Testis (tissue), 2 donors: Measurements from ENCODE around the gene DNAJB14.

Experiments
- POLR2A ChIP-seq: fragments of 450-650 bp; IDR thresholded peaks from one replicate; pipeline ENCODE4 v1.6.1; 2017; ENCODE audit warnings: antibody characterized with exemption, mild to moderate bottlenecking, moderate library complexity
- TF ChIP-seq, protein P1 (sequence below), 3 experiments: fragments of 450-650 bp in 2 of 3; fragments of 200-600 bp in 1 of 3; sonication (generic) in 1 of 3; IDR thresholded peaks; one replicate each; pipeline ENCODE4 v1.5.1; 2016 to 2019; ENCODE audit warnings: antibody characterized with exemption in 3 of 3, mild to moderate bottlenecking in 2 of 3, moderate library complexity in 1 of 3

DNA sequence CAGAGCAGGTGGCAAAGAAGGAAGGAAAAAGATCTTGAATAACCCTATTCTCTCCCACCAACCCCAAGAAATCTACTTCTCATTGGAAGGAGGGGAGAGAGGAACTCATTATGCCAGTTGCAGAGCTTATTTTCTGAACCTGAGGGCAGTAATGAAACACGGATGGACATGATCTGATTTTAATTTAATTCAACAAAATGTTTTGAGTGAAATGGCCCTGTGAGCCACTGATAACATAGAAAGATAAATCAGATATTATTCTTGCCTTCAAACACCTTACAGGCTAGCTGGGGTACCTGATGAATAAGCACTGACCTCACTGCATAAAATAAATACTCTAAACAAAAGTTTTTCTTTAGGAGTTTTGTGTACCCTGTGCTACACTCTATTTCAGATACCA is 99.5 kb downstream of the DNAJB14 start:
- TF ChIP-seq POLR2A, result no peak
- TF ChIP-seq, protein P1, sequence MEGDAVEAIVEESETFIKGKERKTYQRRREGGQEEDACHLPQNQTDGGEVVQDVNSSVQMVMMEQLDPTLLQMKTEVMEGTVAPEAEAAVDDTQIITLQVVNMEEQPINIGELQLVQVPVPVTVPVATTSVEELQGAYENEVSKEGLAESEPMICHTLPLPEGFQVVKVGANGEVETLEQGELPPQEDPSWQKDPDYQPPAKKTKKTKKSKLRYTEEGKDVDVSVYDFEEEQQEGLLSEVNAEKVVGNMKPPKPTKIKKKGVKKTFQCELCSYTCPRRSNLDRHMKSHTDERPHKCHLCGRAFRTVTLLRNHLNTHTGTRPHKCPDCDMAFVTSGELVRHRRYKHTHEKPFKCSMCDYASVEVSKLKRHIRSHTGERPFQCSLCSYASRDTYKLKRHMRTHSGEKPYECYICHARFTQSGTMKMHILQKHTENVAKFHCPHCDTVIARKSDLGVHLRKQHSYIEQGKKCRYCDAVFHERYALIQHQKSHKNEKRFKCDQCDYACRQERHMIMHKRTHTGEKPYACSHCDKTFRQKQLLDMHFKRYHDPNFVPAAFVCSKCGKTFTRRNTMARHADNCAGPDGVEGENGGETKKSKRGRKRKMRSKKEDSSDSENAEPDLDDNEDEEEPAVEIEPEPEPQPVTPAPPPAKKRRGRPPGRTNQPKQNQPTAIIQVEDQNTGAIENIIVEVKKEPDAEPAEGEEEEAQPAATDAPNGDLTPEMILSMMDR (IDR thresholded peaks at IDR 0.05), result no peak
